HepG2 (cell line): ENCODE results near the gene TTLL1. TPM values are rescaled to one million over a fixed set of nuclear protein-coding genes. Genes with fewer than 3 reads are reported as not detected.

ENCODE experiments used
- ADNP ChIP-seq: sonication (generic); formaldehyde crosslinking; IDR thresholded peaks from 2 replicates; pipeline ENCODE4 v1.4.0; 2020; ENCODE audit warnings: missing genetic modification reagents
- AGO1 ChIP-seq: fragments of 200-400 bp; formaldehyde crosslinking; IDR thresholded peaks from 2 replicates; pipeline ENCODE4 v1.6.1; 2017; ENCODE audit warnings: mild to moderate bottlenecking, low read depth, low read length, moderate library complexity; ENCODE audit not compliant: poor library complexity, severe bottlenecking
- ATF7-NPFF ChIP-seq: sonication (generic); formaldehyde crosslinking; IDR thresholded peaks from 2 replicates; pipeline ENCODE4 v1.8.1; 2023; ENCODE audit warnings: mild to moderate bottlenecking, low read depth, missing genetic modification reagents, moderate library complexity
- CSRNP2 ChIP-seq: sonication (generic); formaldehyde crosslinking; conservative IDR thresholded peaks from 2 replicates; pipeline ENCODE4 v1.8.0; 2022; ENCODE audit warnings: low read depth, missing genetic modification reagents
- FIP1L1 ChIP-seq: fragments of 200-400 bp; formaldehyde crosslinking; IDR thresholded peaks from 2 replicates; pipeline ENCODE4 v1.6.1; 2018; ENCODE audit warnings: low read depth, mild to moderate bottlenecking, low read length, moderate library complexity, borderline replicate concordance; ENCODE audit not compliant: insufficient read depth
- FOSL2 ChIP-seq: sonication (generic); formaldehyde crosslinking; IDR thresholded peaks from 2 replicates; pipeline ENCODE4 v1.4.0; 2020; ENCODE audit warnings: missing genetic modification reagents
- FOXK2 ChIP-seq: fragments of 450-650 bp; IDR thresholded peaks from 2 replicates; pipeline ENCODE4 v1.6.1; 2016
- HDAC1 ChIP-seq: sonication (generic); formaldehyde crosslinking; IDR thresholded peaks from 2 replicates; pipeline ENCODE4 v1.5.1; 2020; ENCODE audit warnings: mild to moderate bottlenecking, missing genetic modification reagents
- HOMEZ ChIP-seq: IDR thresholded peaks from 2 replicates; pipeline ENCODE4 v1.6.1; 2016; ENCODE audit warnings: low read depth
- KDM2A ChIP-seq: sonication (generic); formaldehyde crosslinking; IDR thresholded peaks from 2 replicates; pipeline ENCODE4 v1.4.0; 2020; ENCODE audit warnings: low read depth, missing genetic modification reagents, borderline replicate concordance
- MXD1 ChIP-seq: sonication (generic); formaldehyde crosslinking; IDR thresholded peaks from 2 replicates; pipeline ENCODE4 v1.4.0; 2020; ENCODE audit warnings: mild to moderate bottlenecking, missing genetic modification reagents
- MXI1 ChIP-seq: IDR thresholded peaks from 3 replicates; pipeline ENCODE4 v1.6.1; 2012; ENCODE audit warnings: low read depth, low read length, inconsistent platforms, borderline replicate concordance
- PLRG1 ChIP-seq: fragments of 450-650 bp; conservative IDR thresholded peaks from 2 replicates; pipeline ENCODE4 v1.6.1; 2016
- SMYD3 ChIP-seq: sonication (generic); formaldehyde crosslinking; IDR thresholded peaks from 2 replicates; pipeline ENCODE4 v1.8.1; 2023; ENCODE audit warnings: mild to moderate bottlenecking, missing genetic modification reagents
- SSRP1 ChIP-seq: IDR thresholded peaks from 2 replicates; pipeline ENCODE4 v1.6.1; 2016; ENCODE audit warnings: control low read depth
- TEAD3 ChIP-seq: optimal IDR thresholded peaks from 2 replicates; pipeline ENCODE3; 2016; ENCODE audit warnings: borderline replicate concordance
- ZBTB33 ChIP-seq: sonication (generic); formaldehyde crosslinking; IDR thresholded peaks from 2 replicates; pipeline ENCODE4 v1.4.0; 2020; ENCODE audit warnings: missing genetic modification reagents
- ZNF513 ChIP-seq: sonication (generic); formaldehyde crosslinking; conservative IDR thresholded peaks from 2 replicates; pipeline ENCODE4 v1.5.0; 2020; ENCODE audit warnings: missing genetic modification reagents
- ZNF557 ChIP-seq: sonication (generic); formaldehyde crosslinking; IDR thresholded peaks from 2 replicates; pipeline ENCODE4 v1.4.0; 2020; ENCODE audit warnings: missing genetic modification reagents
- ZNF563 ChIP-seq: sonication (generic); formaldehyde crosslinking; IDR thresholded peaks from 2 replicates; pipeline ENCODE4 v1.8.0; 2022; ENCODE audit warnings: mild to moderate bottlenecking, moderate library complexity, missing genetic modification reagents
- ZNF784 ChIP-seq: sonication (generic); formaldehyde crosslinking; IDR thresholded peaks from 2 replicates; pipeline ENCODE4 v1.5.1; 2020; ENCODE audit warnings: missing genetic modification reagents, mild to moderate bottlenecking, borderline replicate concordance
- polyA plus RNA-seq, 8 experiments: library from polyadenylated mRNA; depleted of rRNA in 3 of 8; stranded (reverse) in 7 of 8; unstranded in 1 of 8; fragments of >200 nt; fragmentation: Illumina TruSeq in 4 of 8; extraction: Trizol in 4 of 8; gene quantifications; 2 replicates each; pipeline versions ENCODE4 v1.2.1 to v1.2.3, GENCODE V29; 2011 to 2016; ENCODE audit warnings: low read depth in 4 of 8, missing spikeins in 1 of 8, mixed read lengths in 1 of 8; ENCODE audit not compliant: insufficient read depth in 1 of 8
- total RNA-seq, 5 experiments: library from RNA; depleted of rRNA; stranded (reverse); fragments of >200 nt; fragmentation: Illumina TruSeq; extraction: Trizol; gene quantifications; 2 replicates each; pipeline ENCODE4 v1.2.3, GENCODE V29; 2016; ENCODE audit warnings: low read depth in 1 of 5

The TTLL1 gene
- total and polyA plus RNA-seq, 2 of the 13 experiments (the other 11 are each of a cell fraction or from before 2014, with no cell fraction given) = 1.6 to 5.3 TPM

GRCh38 chr22:43110927-43111623, 21.9 kb upstream of the TTLL1 start (continued):
- TF ChIP-seq FIP1L1 (no peak), MXI1 (no peak), HOMEZ (no peak), SMYD3 (no peak), ATF7-NPFF (CRISPR knock-in tag) (no peak), ZNF557 (CRISPR knock-in tag) (no peak), CSRNP2 (CRISPR knock-in tag) (no peak), AGO1 (no peak), PLRG1 (no peak), ZNF784 (CRISPR knock-in tag) (no peak), FOSL2 (no peak), ZNF563 (CRISPR knock-in tag) (no peak), FOXK2 (no peak), KDM2A (CRISPR knock-in tag) (peak; percentile 16; the same call in 1 of the 2 replicates), ZBTB33 (no peak), HDAC1 (CRISPR knock-in tag) (peak; percentile 5; the same call in 1 of the 2 replicates), ADNP (CRISPR knock-in tag) (no peak), SSRP1 (CRISPR knock-in tag) (no peak), ZNF513 (no peak), TEAD3 (peak; percentile 21), MXD1 (CRISPR knock-in tag) (no peak)
